A673 (cell line): ENCODE data around the gene PLEKHM1. TPM values are rescaled to one million over a fixed set of nuclear protein-coding genes. Genes with fewer than 3 reads are reported as not detected.
A peak's percentile ranks its signal among the peaks of the same experiment; 100 is the strongest.

Experiments
- BruUV-seq: library from RNA; stranded (reverse); fragments of 400-500 nt; replicated peaks from 2 replicates; lab custom pipeline; 2021; lab: Mats Ljungman, UMichigan
- CTCF ChIA-PET: fragments of 300-600 bp; sonication (Branson Sonifier 250); formaldehyde crosslinking; loops from one replicate; lab custom pipeline; 2022; ENCODE audit warnings: antibody characterized with exemption; lab: Charles Lee
- POLR2A ChIA-PET: fragments of 300-600 bp; sonication (Branson Sonifier 250); formaldehyde crosslinking; loops from one replicate; lab custom pipeline; 2022; ENCODE audit warnings: antibody characterized with exemption; ENCODE audit not compliant: low non-redundant PET; lab: Charles Lee
- DNase-seq: peaks from one replicate; pipeline ENCODE4 v3.0.0-alpha.2; 2015; ENCODE audit warnings: low spot score
- H3K27ac ChIP-seq: fragments of 200-600 bp; sonication (generic); 2 replicates; pipeline ENCODE4 v1.5.1; 2016; ENCODE audit warnings: mixed run types, low read depth, mild to moderate bottlenecking, mixed read lengths, antibody characterized with exemption, low read length; ENCODE audit not compliant: poor library complexity, severe bottlenecking
- H3K27me3 ChIP-seq: fragments of 200-600 bp; sonication (generic); replicated peaks from 2 replicates; pipeline ENCODE4 v1.6.1; 2017; ENCODE audit warnings: mixed run types, low read depth, mild to moderate bottlenecking, mixed read lengths, antibody characterized with exemption, low read length; ENCODE audit not compliant: insufficient read depth, poor library complexity
- H3K36me3 ChIP-seq: fragments of 200-600 bp; sonication (generic); 2 replicates; pipeline ENCODE4 v1.6.1; 2016; ENCODE audit warnings: mixed run types, mild to moderate bottlenecking, mixed read lengths, antibody characterized with exemption, low read length; ENCODE audit not compliant: insufficient read depth, poor library complexity, severe bottlenecking
- H3K4me1 ChIP-seq: fragments of 200-600 bp; sonication (generic); 2 replicates; pipeline ENCODE4 v1.6.1; 2017; ENCODE audit warnings: mixed run types, mild to moderate bottlenecking, mixed read lengths, antibody characterized with exemption, low read length; ENCODE audit not compliant: insufficient read depth, poor library complexity, severe bottlenecking
- H3K4me3 ChIP-seq: fragments of 200-600 bp; sonication (generic); 2 replicates; pipeline ENCODE4 v1.5.1; 2016; ENCODE audit warnings: low read depth, mixed run types, mild to moderate bottlenecking, mixed read lengths, low read length; ENCODE audit not compliant: poor library complexity, severe bottlenecking
- H3K9me3 ChIP-seq: fragments of 200-600 bp; sonication (generic); 2 replicates; pipeline ENCODE4 v1.6.1; 2016; ENCODE audit warnings: mixed run types, low read depth, mild to moderate bottlenecking, mixed read lengths, antibody characterized with exemption, low read length; ENCODE audit not compliant: poor library complexity, severe bottlenecking
- EZH2 ChIP-seq: fragments of 200-600 bp; sonication (generic); IDR thresholded peaks from 2 replicates; pipeline ENCODE4 v1.6.1; 2017; ENCODE audit warnings: borderline replicate concordance, low read depth, mild to moderate bottlenecking, mixed read lengths, antibody characterized with exemption, low read length; ENCODE audit not compliant: poor library complexity, severe bottlenecking
- intact Hi-C: fragments of 100-400 bp; cut with micrococcal nuclease; formaldehyde crosslinking; loops from one replicate; pipeline ENCODE4 v1.10.0; 2022; ENCODE audit not compliant: unreplicated experiment
- total RNA-seq: library from RNA; stranded (reverse); gene quantifications from 2 replicates; pipeline ENCODE4 v1.2.3, GENCODE V29; 2021
- TF ChIP-seq, protein P1 (sequence below): fragments of 300-800, 200-600 bp; sonication (generic); conservative IDR thresholded peaks from 2 replicates; pipeline ENCODE4 v1.5.1; 2017; ENCODE audit warnings: low read depth, mild to moderate bottlenecking, antibody characterized with exemption, low read length, moderate library complexity, mixed read lengths

Gene PLEKHM1
- total RNA-seq, 1 experiment from 2014 or later = 11.9 TPM

DNA sequence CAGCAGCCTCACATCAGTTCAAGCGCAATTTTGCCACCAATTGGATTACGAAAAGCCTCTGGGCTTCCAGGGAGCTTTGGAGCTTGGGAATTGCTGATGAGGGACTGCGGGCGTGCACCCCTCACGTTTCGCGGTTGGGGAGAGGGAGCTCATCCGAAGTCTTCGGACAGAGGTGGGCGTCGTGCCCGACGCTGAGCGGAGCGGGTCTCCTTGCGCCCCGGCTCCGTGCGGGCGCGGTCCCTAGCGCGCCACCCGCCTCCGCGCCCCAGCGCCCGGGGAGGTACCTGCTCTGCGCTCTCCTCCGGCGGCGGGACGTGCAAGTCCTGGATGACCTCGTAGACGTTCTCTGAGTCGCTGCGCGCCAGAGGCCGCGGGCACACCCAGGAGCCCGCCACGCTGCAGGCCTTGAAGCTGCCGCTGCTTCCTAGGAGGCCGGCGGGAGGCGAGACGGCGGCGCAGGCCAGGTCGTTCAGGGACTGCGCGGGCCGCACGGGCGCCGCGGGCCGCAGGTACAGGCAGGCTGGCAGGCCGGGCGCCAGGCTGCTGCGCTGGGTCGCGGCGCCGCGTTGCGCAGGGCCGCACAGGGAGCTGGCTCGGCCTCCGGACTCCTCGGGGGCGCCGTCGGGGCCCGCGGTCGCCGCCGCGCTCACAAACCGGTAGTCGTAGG lies 61.0 kb downstream of the PLEKHM1 start:
- no peaks in the 10 kb centered on the region for H3K9me3 ChIP-seq
- no peaks in the 10 kb centered on the region for H3K4me1 ChIP-seq
- peaks cover 28% of the 10 kb centered on the region for H3K27me3 ChIP-seq
- no peak overlapping the region for H3K27ac ChIP-seq
- DNase-seq = peak; percentile 33
- BruUV-seq = no TSS peak
- intact Hi-C loops = no loop called here
- peak; percentile 53 for TF ChIP-seq EZH2
- TF ChIP-seq, protein P1, sequence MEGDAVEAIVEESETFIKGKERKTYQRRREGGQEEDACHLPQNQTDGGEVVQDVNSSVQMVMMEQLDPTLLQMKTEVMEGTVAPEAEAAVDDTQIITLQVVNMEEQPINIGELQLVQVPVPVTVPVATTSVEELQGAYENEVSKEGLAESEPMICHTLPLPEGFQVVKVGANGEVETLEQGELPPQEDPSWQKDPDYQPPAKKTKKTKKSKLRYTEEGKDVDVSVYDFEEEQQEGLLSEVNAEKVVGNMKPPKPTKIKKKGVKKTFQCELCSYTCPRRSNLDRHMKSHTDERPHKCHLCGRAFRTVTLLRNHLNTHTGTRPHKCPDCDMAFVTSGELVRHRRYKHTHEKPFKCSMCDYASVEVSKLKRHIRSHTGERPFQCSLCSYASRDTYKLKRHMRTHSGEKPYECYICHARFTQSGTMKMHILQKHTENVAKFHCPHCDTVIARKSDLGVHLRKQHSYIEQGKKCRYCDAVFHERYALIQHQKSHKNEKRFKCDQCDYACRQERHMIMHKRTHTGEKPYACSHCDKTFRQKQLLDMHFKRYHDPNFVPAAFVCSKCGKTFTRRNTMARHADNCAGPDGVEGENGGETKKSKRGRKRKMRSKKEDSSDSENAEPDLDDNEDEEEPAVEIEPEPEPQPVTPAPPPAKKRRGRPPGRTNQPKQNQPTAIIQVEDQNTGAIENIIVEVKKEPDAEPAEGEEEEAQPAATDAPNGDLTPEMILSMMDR = no peak
- POLR2A ChIA-PET = no interaction called here
- CTCF ChIA-PET = interaction anchor here (0.6 kb wide), 1 partner anchor 9 kb away, joined by 6 read pairs; no protein-coding TSS in a partner anchor
- H3K4me3 ChIP-seq = no peak overlapping the region
- H3K36me3 ChIP-seq = no peaks in the 10 kb centered on the region

GRCh38 chr17:45428931-45429338 lies 61.6 kb downstream of the PLEKHM1 start:
- Histone ChIP-seq H3K9me3 (no peaks in the 10 kb centered on the region), H3K27me3 (peaks cover 28% of the 10 kb centered on the region), H3K4me1 (no peaks in the 10 kb centered on the region), H3K36me3 (no peaks in the 10 kb centered on the region), H3K4me3 (peak overlapping the region; percentile 7), H3K27ac (no peak overlapping the region)
- CTCF ChIA-PET = interaction anchor here (1.9 kb wide), 1 partner anchor 210 kb away, joined by 8 read pairs; no protein-coding TSS in a partner anchor
- TF ChIP-seq, protein P1 = no peak
- TF ChIP-seq EZH2 = no peak
- POLR2A ChIA-PET = no interaction called here
- intact Hi-C loops = no loop called here
- no TSS peak for BruUV-seq
- DNase-seq = no peak

GRCh38 chr17:45428050-45428617 lies 62.4 kb downstream of the PLEKHM1 start:
- Histone ChIP-seq H3K4me1 (no peaks in the 10 kb centered on the region), H3K27ac (no peak overlapping the region), H3K4me3 (peak overlapping the region; percentile 7), H3K36me3 (no peaks in the 10 kb centered on the region), H3K27me3 (peaks cover 28% of the 10 kb centered on the region), H3K9me3 (no peaks in the 10 kb centered on the region)
- TF ChIP-seq EZH2 = no peak
- TF ChIP-seq, protein P1 = peak; percentile 83
- intact Hi-C loops = no loop called here
- BruUV-seq = no TSS peak
- peak; percentile 80 for DNase-seq
- POLR2A ChIA-PET = no interaction called here
- CTCF ChIA-PET = interaction anchor here (1.9 kb wide), 1 partner anchor 209 kb away, joined by 8 read pairs; no protein-coding TSS in a partner anchor
